ENCODE measurements around the gene TMEM178B.

TMEM178B gene

DNA sequence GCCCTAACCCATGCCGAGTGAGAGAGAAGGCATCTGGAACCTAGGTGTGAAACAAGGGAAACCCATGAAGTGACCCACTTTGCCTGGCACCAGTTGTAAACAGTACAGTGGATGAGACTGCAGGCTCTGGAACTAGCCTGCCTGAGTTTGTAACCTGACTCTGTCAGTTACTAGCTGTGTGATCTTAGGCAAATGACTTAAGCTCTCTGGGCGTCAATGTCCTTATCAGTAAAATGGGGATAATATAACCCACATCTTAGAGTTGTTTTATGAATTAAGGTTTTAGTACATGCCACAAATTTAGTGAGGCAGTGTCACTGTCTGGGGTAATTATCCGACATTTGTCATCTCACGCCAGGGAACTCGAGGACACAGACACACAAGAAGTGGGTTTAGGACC lies 394.5 kb downstream of the TMEM178B start:
- no peak for DNase-seq (ENCODE audit: low spot score)

DNA sequence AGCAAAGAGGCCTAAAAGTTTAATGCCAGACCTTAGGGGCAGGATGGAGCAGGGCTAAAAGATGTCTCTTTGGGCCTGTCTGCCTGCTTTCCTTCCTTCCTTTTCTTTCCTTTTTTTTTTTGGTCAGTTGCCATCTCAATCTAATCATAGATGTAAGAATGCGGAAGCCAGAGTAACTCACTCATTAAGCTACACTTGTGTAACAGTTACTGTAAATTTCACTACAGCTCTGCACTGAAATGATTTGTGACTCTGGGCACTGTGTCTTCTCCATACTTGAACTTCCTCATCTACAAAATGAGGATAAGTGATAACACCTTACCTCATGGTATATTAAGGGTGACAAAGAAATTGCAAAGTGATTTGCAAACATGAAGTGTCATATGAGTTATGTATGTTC lies 401.8 kb downstream of the TMEM178B start:
- DNase-seq (ENCODE audit: low spot score): no peak

DNA sequence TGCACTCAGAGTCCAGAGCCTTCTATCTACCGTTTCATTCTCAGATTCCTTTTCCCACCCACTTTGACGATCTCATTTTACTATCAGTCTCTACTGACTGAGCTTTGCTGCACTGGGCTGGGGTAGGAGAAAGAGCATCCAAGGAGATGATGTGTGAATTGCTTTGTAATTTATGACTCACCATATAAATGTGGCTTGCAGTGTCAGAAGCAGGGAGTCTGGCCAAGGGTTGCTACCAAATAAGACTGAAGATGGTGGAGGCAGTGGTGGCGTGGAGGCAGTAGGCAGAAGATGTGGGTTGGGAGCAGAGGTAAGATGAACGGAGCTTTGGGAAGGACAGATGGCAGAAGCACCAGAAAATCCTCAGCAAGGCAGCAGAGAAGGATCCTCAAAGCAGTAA lies 404.0 kb downstream of the TMEM178B start:
- DNase-seq (ENCODE audit: low spot score): no peak

DNA sequence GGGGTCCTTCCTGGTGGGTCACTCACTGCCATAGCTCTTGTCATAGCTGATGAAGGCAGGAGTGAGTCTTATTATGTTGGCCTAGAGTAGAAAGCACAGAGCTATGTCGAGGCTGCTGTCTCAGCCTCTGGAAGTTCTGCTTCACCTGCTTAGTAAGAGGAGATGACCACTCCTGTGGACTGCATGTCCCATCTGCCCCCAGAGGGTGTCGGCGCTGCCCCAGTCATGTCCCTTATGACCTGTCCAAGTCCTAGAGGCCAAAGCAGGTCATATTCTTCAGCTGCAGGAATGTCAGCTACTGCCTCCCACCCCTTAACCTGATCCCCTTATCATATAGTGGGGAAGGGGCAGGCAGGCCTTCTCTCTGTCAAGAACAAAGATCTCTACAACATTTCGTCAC lies 405.0 kb downstream of the TMEM178B start:
- no peak for DNase-seq (ENCODE audit: low spot score)

DNA sequence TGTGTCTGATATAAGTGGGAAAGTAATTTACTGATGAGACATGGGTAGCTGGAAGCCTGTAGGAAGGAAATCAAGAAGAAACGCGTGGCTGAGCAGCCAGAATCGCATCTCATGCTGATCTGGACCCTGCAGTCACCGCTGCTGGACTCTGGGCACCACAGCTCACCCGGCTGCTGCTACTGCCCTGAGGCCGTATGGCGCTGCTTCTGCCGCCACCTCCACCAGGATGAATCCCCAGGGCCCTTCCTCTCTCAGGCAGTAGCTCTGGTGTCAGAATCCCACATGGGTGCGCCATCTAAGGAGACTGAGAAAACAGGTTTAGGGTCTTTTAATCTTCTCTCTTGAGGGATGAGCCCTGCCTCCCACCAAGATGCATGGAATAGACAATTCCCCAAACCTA lies 407.1 kb downstream of the TMEM178B start:
- no peak for DNase-seq (ENCODE audit: low spot score)

DNA sequence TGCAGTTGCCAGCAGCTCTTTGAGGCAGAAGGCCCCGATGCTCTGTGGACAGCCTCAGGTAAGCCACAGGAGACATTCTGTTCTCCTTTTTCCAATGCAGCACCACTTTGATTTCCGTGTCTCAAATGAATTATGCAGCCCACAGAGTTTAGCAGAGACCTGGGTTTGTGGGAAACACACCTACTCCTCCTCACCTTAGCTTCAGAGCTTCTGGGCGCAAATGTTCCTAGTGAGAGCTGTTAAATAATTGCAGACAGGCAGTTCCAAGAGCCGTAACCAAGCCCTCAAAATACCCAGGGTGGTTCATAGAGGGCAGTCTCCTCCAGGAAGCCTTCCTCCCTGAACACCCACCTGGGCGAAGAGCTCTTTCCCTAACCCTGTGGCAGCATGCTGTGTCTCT lies 408.1 kb downstream of the TMEM178B start:
- no peak for DNase-seq (ENCODE audit: low spot score)

DNA sequence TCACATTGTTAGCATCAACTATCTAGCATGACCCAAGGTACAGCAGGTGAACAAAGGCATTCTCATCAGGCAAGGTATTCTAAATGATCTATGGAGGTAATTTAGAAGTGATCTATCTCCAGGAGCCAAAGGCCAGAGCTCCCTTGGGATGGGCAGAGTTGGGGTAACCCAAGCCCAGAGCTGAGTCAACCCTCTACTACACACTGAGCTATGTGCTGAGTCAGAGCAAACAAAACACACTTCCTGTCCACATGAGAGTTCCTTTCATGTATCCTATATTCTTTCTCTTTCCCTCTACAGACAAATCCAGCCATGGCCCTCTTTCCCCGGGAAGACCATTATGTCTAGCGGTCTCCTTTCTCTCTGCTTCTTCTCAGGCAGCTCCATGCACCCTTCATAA lies 409.2 kb downstream of the TMEM178B start:
- DNase-seq (ENCODE audit: low spot score): no peak

DNA sequence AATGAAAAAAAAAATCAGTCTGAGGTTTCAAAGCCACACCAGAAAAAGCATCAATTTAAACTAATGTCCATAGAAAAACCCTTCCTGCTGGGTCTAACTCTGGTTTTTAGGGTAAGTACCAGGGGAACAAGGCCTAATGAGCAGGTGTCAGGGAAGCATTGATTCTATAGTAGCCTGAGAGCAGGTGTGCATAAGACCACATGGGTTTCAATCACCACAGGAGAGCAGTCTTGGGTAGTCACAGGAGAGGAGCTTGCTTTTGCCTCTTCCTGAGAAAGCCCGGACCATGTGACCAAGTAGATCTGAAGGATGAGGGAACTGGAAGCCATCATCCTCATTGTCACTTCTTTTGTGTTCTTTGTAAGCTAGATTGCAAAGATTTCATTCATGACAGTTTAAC lies 411.0 kb downstream of the TMEM178B start:
- no peak for DNase-seq (ENCODE audit: low spot score)

DNA sequence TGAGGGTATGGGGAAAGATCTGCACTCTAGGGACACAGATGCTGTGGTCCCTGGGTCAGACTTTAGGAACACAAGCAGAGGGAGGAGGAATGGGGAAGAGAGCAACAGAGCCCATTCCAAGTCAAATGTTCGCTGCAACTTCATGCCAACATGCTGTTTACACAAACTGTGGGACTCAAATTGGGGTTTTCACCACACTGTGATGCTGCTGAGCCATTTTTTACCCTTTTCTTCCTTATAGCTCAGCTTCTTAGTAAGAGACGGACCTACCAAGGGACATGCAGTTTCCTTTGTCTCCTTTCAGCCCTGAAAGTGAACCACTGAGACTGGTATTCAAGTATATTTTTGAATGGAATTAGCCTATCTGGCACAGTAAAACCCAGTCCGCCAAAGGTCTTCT lies 413.1 kb downstream of the TMEM178B start:
- no peak for DNase-seq (ENCODE audit: low spot score)

DNA sequence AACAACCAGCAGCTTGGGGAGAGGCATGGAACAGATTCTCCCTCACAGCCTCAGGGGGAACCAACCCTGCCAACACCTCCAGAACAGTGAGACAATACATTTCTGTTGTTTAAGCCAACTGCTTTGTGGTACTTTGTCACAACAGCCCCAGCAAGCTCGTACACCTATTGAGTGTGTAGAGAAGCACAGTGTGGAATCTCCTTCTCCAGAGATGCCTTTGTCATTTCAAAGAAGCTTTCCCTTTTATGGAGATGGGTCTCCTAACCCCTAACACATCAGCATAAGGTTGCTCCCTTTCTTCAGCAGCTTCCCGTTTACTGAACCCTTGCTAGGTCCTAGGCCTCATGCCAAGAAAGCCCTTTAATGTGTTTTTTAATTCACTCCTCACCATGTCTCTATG lies 416.6 kb downstream of the TMEM178B start:
- DNase-seq (ENCODE audit: low spot score): no peak

DNA sequence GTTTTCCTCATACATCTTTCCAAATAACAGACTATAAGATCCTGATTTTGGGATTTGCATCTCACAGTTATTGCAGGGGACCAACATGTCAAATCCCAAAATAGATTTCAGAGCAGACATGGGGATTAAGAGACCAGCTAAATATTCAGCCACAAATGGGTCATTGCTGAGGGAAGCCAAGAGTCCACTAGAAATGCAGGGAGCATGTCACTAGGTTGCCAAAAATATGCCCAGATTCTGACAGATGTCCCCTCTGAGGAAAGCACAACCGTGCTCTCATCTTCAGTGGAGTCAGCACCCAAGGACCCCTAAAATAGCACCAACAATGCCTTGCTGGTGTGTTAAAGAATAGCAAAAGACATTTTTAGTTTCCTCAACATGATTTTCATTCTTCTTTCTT lies 421.2 kb downstream of the TMEM178B start:
- DNase-seq (ENCODE audit: low spot score): no peak

DNA sequence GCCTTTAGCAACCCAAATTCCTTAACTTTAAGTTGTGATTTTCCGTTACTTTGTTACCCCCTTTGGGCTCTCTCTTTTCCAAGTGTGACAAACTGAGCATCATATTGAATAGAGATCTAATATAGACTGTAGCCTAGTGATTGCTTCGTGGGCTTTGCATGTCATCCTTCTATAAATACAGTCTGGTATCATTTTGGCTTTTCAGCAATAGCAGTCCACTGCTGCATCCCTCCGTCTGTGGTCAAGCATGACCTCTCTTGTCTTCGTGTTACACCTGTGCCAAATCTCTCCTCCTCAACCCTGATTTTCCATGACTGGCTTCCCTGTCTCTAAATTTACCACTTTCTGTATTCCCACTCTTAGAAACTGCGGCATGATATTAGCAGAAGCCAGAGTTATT lies 423.5 kb downstream of the TMEM178B start:
- no peak for DNase-seq (ENCODE audit: low spot score)

DNA sequence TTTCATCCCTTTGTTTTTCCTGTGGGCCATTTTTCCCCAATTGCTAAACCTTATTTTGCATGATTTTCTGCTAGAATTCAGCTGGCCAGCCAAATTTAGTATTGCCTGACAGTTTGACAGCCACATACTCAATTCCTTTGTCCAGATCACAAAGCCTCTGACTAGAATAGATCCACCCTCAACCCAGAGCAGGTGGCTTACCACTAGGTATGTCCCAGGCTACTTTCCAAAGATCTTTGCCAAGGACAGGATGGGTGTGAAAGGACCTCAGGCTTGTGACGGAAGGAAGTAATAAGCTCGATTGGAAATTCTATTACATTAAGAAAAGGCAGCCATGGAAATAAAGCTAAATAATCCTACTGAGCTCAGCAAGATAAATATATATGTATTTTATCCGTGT lies 426.7 kb downstream of the TMEM178B start:
- no peak for DNase-seq (ENCODE audit: low spot score)

DNA sequence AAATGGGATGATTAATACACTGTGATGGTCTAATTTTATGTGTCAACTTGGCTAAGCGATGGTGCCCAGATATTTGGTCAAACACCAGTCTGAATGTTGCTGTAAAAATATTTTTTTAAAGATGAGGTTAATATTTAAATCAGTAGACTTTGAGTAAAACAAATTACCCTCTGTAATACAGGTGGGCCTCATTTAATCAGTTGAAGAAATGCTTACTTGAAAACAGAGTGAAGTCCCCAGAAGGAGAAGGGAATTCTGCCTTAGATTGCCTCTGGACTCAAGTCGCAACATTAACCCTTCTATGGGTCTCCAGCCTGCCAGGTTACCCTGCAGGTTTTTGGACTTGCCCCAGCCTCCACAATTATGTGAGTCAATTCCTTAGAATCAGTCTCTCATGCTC lies 427.6 kb downstream of the TMEM178B start:
- no peak for DNase-seq (ENCODE audit: low spot score)

DNA sequence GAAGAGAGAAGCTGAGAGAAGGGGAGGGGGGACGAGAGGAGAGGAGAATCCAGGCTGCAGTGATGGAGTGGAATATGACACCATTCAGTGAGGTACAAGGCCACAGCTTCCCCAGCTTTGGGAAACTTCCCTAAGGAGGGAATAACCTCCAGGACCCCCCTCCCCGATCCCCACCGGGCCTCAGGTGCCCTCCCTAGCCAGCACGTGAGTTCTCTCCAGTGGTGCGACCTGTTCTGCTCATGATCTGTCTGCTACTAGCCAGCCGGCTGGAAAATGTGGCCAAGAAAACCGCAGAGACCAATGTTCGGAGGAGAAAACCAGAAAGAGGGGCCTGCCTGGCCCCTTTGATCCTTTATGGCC lies 437.4 kb downstream of the TMEM178B start:
- no peak for DNase-seq (ENCODE audit: low spot score)

DNA sequence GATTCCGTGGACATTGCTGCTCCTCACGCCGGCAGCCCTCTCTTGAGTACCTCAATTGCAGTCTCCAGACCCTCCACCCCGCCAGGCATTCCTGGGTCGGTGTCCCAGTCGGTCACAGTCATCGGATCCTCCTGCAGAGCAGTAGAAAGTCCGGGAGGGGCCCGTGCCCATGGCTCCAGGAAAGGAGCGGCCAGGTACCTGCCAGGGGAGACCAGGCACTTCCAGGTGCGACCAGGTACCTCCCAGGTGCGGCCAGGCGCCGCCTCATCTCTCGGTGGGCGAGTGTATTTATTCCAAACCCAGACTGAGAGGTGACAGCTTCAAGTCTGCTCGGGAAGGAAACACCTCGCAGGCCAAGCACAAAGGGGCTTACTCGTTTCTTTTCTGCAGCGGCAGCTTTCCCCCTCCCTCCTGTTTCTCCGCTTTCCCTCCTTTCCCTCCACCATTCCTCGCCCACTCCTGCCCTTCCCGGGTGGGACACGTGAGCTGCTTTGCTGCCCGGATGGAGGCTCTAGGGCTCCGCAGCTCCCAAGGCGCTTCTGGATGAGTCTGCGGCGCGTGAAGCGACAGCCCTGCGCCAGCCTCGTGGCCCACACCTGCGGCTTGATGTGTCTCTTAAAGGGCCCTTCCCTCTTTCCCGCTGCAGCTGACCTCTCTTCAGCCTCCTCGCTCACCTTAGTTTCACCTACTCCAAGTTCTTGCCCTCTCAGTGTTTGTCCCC lies 438.0 kb downstream of the TMEM178B start:
- DNase-seq (ENCODE audit: low spot score): no peak

DNA sequence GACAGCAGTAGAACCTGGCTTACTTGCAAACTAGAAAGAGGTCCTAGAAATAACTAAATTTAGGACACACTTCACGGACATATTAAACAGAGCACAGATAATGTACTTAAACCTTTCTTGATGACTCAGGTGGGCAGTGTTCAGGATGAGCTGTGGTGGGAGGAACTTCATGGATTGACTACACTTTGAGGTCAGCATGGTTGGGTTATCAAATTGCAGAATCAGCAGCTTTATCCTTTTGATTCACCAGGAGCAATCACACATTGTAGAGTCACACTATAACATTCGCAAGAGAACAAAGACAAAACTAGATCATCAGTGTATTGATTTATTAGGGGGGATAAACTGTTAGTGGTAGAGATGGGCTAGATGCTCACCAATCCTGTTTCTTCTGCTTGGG lies 438.7 kb downstream of the TMEM178B start:
- no peak for DNase-seq (ENCODE audit: low spot score)

DNA sequence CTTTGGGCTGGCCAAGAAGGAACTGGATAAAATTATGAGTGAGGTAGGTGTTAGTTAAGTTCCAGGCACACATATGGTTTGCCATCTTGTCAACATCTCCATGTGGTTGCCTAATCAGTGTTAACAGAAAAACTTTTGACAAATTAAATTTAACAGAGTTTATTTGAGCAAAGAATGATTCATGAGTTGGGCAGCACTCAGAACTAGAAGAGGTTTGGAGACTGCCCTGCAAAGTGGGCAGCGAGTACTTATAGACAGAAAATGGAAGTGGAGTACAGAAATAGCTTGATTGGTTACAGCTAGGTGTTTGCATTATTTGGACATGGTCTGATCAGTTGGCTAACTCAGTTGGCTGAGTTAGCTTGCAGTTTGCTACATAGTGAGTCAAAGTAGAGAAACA lies 439.9 kb downstream of the TMEM178B start:
- DNase-seq (ENCODE audit: low spot score): no peak

DNA sequence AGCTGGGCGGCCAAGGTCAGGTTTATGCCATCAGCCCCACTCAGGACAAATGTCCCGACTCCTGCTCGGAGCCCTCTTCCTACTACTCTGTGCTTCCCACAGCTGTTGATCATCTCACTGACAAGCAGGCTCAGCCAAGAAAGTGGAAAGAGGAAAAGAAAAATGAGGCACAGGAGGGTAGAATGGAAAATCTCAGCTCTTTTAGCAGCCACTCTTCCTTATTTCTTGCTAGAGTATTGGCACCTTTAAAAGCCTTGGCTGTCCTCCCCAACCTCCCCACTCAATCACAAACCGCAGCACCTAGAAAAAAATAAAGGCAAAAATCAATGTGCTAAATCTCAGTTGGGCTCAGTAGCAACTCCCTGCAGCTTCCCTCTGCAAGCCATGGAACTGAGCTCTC lies 442.1 kb downstream of the TMEM178B start:
- DNase-seq (ENCODE audit: low spot score): no peak

DNA sequence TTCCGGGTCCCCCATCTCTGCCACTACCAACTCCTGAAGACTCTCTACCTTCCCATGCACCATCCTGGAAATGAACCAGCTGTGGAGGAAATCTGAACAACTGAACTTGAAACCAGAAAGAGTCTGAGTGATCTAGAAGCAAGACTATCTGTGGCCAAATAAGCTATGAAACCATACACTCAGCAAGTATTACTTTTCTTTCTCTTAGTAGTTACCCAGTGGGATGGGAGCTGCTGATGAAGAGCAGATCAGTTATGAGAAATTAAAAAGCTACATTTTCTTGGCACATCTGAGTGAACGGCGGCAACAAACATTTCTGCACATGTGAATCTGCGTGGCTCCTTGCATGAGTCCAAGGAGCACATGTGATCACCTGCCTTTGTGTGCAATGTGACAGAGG lies 445.8 kb downstream of the TMEM178B start:
- no peak for DNase-seq (ENCODE audit: low spot score)

DNA sequence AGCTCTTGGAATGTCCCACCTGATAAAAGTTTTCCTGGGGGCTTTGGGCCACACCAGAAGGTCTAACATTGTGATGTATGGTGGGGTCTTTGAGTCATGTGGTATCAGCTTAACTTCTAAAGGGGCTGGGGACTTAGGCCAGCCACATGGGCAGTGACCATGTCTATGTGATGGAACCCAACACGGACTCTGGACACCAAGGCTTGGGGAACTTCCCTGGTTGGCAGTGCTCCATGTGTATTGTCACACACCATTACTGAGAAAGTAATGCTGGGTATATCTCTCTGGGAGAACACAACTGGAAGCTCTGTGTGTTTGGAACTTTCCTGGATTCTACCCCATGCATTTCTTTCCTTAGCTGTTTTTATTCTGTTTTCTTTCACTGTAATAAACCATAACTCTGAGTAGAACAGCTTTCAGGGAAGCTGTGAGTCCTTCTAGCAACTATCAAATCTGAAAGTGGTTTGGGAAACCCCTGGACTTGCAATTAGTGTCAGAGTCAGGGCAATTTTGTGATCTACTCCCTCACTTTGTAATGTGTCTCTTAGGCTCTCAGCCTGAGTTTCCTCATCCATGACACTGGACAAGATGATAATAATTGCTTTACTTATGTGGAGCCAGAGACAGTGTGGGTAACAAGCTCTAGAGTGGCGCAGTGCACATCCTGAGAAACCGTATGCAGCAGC lies 448.9 kb downstream of the TMEM178B start:
- no peak for DNase-seq (ENCODE audit: low spot score)

DNA sequence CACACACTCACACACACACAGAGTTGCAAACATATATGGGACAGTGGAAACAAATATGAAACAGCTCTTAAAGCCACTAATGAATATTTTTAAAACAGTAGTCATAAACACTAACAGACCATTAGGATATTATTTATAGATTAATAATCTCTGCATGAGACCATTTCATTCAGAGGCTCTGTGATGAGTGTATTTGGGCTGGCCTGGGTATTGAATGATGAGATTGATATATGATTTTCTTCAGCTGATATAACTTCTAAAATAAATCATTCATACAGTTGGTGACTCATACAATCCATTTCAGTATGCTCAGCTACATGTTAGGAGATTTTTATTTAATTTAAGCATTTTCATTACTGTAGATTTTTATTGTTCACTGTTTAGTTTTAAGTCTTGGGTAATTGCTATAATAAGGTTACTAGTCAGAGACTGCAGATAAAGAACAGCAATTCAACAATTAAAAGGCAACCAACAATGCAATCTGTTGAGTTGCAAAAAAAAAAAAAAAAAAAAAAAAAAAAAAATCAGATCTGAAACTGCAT lies 452.2 kb downstream of the TMEM178B start:
- DNase-seq (ENCODE audit: low spot score): no peak

DNA sequence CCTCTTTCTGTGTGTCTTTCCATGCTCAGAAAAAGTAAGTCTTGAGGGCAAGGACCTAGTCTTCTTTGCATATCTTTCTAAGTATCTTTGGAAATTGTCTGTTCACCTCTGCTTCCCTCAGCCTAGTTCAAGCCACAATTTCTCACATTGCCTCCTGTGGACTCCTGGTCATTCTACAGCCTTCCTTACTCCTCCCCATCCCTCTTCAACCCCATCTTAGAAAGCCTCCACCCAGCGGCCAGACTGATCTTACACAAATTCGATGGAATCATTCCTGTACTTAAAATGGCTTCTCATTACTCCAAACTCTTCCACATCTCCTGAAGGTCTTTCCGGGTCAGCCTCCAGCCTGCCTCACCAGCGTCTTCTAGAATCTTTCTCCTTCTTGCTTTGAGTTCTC lies 453.2 kb downstream of the TMEM178B start:
- DNase-seq (ENCODE audit: low spot score): no peak

DNA sequence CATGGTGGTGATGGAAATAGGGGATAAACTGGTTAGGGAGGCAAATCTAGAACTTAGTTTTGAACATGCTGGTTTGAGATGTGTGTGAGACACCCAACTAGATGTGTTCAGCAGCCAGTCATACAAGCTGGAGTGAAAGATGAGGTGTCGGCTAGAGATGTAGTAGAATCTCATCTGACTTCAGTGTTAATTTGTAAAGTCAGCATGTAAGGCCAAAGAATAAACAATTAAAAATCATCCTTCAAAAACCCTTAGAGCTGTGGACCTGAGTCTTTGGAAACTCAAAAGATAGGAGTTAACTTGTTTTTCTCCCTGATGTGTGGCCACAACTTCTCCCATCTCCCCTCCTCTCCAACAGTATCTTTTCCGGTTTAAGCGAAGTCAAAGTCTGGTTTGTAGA lies 454.5 kb downstream of the TMEM178B start:
- DNase-seq (ENCODE audit: low spot score): no peak

Measured in HuH-7 (cell line).